NCI-H2196 (cell line): ENCODE results near the gene TAX1BP3.

Source experiments
- DNase-seq: peaks from one replicate; lab custom pipeline; 2025; ENCODE audit not compliant: unreplicated experiment; lab: John Stamatoyannopoulos, UW

TAX1BP3 gene

GRCh38 chr17:3688852-3689261, 20.5 kb upstream of the TAX1BP3 start:
- no peak for DNase-seq

GRCh38 chr17:3688027-3688553, 19.7 kb upstream of the TAX1BP3 start:
- no peak for DNase-seq

- DNase-seq, result no peak
These were observed 16.8 kb upstream of the TAX1BP3 start for GRCh38 chr17:3685174-3685573.

- no peak for DNase-seq
These were observed 14.7 kb upstream of the TAX1BP3 start for GRCh38 chr17:3683054-3683511.

- no peak for DNase-seq
These were observed 13.7 kb upstream of the TAX1BP3 start for GRCh38 chr17:3682033-3682432.

GRCh38 chr17:3681565-3681964, 13.2 kb upstream of the TAX1BP3 start:
- DNase-seq, result no peak

GRCh38 chr17:3681057-3681456, 12.7 kb upstream of the TAX1BP3 start:
- no peak for DNase-seq

DNA sequence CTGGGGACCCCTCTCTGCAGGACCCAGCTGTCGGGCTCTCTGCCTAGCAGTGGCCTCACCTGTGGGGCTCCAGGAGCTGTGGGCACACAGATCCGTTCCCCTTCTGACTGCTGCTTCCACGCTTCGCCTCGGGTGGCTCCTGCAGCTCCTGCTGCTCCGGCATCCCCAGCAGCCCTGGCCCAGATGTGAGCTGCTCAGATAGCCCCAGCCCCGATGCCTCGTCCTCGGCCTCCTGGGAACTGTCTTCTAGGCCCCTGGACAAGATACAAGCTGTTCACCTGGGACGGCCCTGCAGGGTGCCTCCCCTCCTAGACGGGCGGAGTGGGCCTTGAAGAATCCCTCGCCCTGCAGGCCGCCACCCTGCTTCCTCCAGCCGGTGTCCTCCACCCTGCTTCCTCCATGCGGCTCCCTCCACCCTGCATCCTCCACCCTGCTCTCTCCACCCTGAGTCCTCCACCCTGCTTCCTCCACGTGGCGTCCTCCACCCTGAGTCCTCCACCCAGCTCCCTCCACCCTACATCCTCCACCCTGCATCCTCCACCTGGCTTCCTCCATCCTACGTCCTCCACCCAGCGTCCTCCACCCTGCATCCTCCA, 11.3 kb upstream of the TAX1BP3 start:
- DNase-seq, result no peak

DNA sequence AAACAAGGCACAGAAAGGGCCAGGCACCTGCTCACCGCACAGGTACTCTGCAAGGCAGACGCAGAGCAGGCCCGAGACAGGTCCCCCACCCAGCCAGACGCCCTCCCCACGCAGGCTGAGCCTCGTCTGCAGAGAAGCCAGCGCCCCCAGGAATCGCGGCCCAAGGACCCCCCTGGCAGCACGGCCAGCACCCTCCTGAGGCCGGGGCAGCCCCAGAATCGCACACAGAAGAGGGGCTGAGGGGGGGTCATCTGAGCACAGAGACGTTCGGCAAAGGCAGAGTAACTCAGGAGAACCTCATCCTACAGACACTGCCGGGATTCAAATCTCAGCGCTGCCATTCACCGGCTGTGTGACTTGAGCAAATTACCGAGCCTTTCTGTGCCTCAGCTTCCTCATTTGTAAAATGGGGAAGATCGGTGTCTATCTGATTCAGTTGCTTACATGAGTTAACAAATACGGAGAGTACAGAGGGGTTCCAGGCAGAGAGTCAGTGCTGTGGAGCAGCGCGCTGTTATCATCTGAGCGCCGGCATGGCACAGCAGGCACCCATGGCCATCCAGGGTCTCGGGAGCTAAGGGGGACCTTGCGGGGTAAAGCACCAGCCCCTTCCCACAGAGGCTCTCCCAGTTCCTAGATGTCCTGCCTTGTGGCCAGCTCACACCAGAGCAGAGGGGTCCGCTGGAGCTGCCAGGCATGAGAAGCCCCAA, 10.6 kb upstream of the TAX1BP3 start:
- no peak for DNase-seq

GRCh38 chr17:3678095-3678820, 9.9 kb upstream of the TAX1BP3 start:
- no peak for DNase-seq

DNA sequence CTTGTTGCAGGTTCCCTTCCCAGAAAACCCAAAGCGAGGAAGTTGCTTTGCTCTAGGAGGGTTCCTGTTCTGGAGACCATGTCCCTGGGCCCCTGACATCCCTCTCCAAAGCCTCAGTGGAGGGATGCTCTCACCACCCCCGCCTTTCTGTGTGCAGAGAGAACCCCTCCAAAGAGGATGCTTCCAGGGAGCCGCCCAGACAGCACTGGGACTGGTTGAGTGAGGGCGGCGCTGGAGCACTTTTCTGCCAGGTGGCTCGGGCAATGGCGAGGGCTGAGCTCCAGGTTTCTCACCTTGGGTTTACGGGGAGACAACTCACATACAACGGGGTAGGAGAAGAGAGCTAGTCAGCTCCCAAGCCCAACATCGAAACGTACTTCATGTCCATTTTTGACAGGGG, 7.5 kb upstream of the TAX1BP3 start:
- DNase-seq, result no peak

GRCh38 chr17:3672571-3672970, 4.2 kb upstream of the TAX1BP3 start:
- no peak for DNase-seq

GRCh38 chr17:3669548-3669947, 1.2 kb upstream of the TAX1BP3 start:
- no peak for DNase-seq

DNA sequence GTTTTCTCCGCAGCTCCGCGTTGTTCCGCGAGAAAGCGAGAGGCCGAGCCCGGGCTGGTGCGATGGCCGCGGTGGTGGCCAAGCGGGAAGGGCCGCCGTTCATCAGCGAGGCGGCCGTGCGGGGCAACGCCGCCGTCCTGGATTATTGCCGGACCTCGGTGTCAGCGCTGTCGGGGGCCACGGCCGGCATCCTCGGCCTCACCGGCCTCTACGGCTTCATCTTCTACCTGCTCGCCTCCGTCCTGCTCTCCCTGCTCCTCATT, 638 bp upstream of the TAX1BP3 start:
- no peak for DNase-seq

- peak; percentile 19 for DNase-seq
These were observed 756 bp downstream of the TAX1BP3 start for GRCh38 chr17:3667366-3668278.

GRCh38 chr17:3666516-3666915, 1.9 kb downstream of the TAX1BP3 start:
- no peak for DNase-seq

GRCh38 chr17:3665834-3666233, 2.5 kb downstream of the TAX1BP3 start:
- DNase-seq, result no peak

- no peak for DNase-seq
These were observed 5.0 kb downstream of the TAX1BP3 start for GRCh38 chr17:3663102-3664011.

DNA sequence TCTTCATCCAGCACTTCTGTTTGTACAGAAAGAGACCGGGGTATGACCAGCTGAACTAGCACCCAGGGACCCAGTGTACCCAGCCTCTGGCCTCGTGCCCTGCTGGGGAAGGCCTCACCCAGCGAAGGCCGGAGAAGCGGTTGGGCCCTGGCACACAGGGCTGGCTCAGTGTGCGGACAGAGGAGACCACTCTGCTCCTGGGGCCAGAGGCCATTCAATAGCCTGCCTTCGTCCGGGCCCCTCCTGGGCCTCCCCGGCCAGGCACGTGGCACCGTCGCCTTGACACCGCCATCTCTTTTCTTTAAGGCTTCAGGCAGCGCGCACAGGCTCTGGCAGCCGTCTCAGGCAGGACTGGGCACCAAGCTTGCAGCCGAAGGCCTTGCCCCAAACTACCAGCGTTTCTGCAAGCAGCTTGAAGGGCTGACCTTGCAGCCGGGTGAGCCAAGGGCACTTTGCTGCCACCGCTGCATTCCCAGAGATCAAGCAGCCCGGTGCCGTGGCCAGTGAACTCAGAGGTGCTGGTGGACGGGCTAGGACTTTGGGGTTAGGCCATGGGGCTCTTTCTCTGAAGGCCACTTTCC, 8.0 kb downstream of the TAX1BP3 start:
- no peak for DNase-seq
